GM21390 (cell line): Measurements from ENCODE around the gene ZSWIM7.
"Not testable (repeated sequence)": the region's sequence is repeated elsewhere in the genome, so short reads cannot be mapped to it uniquely, and the experiment has no call there.

Experiments used
- ATAC-seq: cut with Tn5 transposase; IDR thresholded peaks from one replicate; pipeline ENCODE4 v1.9.1; 2021; ENCODE audit not compliant: unreplicated experiment

Gene ZSWIM7

GRCh38 chr17:15999974-16000827 lies 697 bp upstream of the ZSWIM7 start:
- peak; percentile 33 for ATAC-seq

GRCh38 chr17:15998031-15998562 lies 1.4 kb downstream of the ZSWIM7 start:
- ATAC-seq, result no peak

GRCh38 chr17:15996322-15996721 lies 3.2 kb downstream of the ZSWIM7 start:
- ATAC-seq, result no peak

- ATAC-seq, result no peak
These were observed 17.6 kb downstream of the ZSWIM7 start for GRCh38 chr17:15981646-15982580.

GRCh38 chr17:15981208-15981607 lies 18.3 kb downstream of the ZSWIM7 start:
- ATAC-seq, result peak; percentile 94

DNA sequence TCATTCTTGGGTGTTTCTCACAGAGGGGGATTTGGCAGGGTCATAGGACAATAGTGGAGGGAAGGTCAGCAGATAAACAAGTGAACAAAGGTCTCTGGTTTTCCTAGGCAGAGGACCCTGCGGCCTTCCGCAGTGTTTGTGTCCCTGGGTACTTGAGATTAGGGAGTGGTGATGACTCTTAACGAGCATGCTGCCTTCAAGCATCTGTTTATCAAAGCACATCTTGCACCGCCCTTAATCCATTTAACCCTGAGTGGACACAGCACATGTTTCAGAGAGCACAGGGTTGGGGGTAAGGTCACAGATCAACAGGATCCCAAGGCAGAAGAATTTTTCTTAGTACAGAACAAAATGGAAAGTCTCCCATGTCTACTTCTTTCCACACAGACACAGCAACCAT lies 20.5 kb downstream of the ZSWIM7 start:
- ATAC-seq, result not testable (repeated sequence)

- no peak for ATAC-seq
These were observed 20.9 kb downstream of the ZSWIM7 start for GRCh38 chr17:15978606-15979005.

DNA sequence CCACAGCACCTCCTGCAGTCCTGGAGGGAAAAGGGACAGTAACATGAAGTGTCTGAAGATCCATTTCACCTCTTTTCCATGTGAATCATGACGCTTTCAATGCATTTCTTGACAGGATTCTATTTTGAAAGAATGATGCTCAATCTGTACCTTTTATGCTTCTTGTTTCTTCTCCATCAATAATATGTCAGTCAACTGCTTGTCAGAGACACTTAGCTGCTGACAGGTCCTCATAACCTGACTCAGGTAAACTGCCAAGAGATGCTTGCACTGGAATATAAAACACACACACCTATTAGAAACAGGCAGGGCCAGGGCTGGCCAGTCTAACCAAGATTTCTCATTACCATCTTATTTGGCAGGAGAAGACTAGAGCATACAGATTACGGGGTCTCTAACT lies 21.6 kb downstream of the ZSWIM7 start:
- ATAC-seq, result no peak

DNA sequence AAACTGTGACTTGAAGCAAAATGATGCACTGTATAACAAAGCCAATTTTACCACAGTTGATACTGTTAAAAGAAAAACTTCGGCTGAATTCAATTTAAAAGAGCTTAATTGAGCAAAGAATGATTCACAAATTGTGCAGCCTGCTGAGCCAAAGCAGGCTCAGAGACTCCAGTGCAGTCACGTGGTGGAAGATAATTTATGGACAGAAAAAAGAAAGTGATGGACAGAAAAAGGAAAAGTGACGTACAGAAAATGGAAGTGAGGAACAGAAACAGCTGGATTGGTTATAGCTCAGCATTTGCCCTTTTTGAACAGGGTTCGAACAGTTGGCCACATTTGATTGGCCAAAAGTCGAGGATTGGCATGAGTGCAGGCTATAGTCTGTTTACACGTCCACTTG lies 25.7 kb downstream of the ZSWIM7 start:
- ATAC-seq, result no peak

GRCh38 chr17:15973016-15973415 lies 26.5 kb downstream of the ZSWIM7 start:
- ATAC-seq, result no peak

GRCh38 chr17:15972497-15972951 lies 27.0 kb downstream of the ZSWIM7 start:
- ATAC-seq, result no peak

- no peak for ATAC-seq
These were observed 27.6 kb downstream of the ZSWIM7 start for GRCh38 chr17:15971882-15972281.

- no peak for ATAC-seq
These were observed 28.3 kb downstream of the ZSWIM7 start for GRCh38 chr17:15971098-15971678.

GRCh38 chr17:15970500-15970899 lies 29.0 kb downstream of the ZSWIM7 start:
- no peak for ATAC-seq

DNA sequence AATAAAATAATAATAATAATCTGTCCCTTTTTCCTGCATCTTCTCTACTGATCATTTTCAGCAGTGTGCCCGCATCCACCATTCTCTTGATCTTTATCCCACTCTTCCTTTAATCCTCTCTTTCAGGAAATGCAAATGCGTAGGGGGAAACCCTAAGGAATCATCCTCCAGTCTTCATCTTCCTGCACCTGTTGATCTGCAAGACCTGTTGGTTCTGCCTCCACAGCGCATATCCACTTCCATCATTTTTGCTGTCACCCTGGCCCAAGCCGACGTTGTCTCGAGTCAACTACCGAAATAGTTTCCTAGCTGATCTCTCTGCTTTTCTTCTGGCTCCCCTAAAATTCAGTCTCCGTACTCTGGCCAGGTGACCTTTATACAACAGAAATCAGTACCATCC lies 30.0 kb downstream of the ZSWIM7 start:
- no peak for ATAC-seq

- no peak for ATAC-seq
These were observed 31.7 kb downstream of the ZSWIM7 start for GRCh38 chr17:15967706-15968399.

DNA sequence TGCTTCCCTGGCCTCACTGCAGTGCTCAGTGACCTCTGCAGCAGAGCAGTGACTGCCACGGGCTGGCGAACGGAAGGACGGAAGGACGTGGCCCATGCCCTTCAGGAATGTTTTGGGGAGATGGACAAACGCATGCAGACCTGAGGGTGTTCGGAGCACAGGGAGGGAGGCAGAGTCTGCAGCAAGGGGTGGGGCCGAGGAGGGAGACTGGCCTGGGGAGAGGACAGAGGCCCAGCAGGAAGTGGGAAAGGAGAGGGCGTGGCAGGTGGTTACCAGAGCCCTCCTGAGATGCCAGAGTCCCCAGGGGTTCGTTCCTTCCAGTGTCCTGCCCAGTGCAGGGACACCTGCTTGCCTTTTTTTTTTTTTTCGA lies 32.6 kb downstream of the ZSWIM7 start:
- ATAC-seq, result no peak

DNA sequence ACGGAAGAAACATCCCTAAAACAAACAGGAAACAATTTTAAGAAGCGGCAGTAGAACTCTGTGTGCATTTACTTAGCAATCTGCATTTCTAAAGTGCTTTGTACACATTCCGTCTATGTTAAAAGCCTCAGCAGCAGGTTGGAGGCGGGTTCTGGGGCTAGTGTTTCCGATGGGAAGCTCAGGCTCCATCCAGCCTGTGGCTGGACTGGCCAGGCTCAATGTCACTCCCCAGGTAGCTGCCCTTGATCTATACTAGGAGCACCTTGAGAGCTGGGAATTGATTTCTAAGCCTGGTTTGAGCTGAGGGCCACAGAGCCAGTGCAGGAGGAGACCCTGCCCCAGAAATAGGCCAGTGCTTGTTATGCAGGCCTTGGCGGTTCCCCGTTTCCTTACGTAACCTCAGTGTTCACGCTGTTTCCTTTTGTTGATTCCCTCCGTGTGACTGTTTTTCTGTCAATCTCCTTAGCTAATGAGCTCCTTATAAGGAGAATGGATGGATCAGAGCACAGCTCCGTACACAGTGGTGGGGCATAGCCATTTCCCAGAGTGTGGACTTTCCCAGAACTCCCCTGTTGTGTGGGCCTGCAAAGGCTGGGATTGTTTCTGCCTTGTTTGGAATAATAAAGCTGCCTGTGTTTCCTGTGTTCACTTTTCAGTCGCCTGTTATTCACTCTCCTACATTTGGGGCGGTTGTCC lies 33.2 kb downstream of the ZSWIM7 start:
- no peak for ATAC-seq

DNA sequence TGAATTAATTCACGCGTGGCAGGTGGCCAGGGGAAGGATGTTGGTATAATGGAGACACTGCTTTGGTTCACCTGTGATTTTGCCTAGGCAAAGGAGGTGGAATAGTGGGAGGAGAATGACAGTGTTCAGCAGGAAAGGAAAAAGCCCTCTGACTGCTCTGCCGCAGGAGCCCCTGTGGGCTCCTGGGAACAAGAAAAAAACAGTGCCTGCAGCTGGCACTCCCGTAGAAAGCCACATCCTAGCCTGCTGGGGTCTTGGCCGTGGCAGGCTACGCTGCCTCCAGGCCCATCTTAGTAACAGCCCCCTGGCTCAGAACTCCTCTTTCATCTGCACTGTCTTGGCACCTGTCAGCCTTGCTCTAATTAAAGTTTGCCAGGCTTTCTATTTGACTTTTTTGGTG lies 34.0 kb downstream of the ZSWIM7 start:
- ATAC-seq, result no peak

DNA sequence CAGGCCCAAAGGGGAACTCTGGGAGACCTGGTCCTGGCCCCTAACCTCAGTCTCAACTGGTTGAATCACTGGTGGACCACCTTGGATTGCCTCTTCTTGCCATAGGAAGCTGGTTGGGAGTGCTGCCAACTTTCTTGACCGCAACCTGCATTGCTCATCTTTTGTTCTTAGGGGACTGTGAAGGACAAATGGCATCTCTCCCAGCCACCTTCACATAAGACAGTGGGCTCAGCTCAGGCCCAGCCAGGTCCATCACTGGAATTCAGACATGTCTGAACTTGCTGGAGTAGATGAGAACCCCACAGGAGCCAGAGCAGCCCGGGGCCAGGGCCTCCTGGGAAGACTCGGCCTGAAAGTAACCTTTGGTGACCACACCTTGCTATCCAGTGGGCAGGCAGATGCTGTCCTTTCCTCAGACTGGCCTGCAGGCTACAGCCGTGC lies 35.8 kb downstream of the ZSWIM7 start:
- ATAC-seq, result no peak
